DND-41 (cell line): Measurements from ENCODE around the gene TMEM270.

Experiments used
- EZH2 ChIP-seq: IDR thresholded peaks from 3 replicates; pipeline ENCODE4 v1.6.1; 2012; ENCODE audit warnings: borderline replicate concordance, low read depth, mild to moderate bottlenecking, moderate library complexity, low read length, inconsistent platforms; ENCODE audit not compliant: severe bottlenecking
- TF ChIP-seq, protein P1 (sequence below): IDR thresholded peaks from 2 replicates; pipeline ENCODE4 v1.5.1; 2012; ENCODE audit warnings: borderline replicate concordance, low read length, moderate library complexity, mild to moderate bottlenecking; ENCODE audit not compliant: poor library complexity, severe bottlenecking; ENCODE audit errors: extremely low read depth

DNA sequence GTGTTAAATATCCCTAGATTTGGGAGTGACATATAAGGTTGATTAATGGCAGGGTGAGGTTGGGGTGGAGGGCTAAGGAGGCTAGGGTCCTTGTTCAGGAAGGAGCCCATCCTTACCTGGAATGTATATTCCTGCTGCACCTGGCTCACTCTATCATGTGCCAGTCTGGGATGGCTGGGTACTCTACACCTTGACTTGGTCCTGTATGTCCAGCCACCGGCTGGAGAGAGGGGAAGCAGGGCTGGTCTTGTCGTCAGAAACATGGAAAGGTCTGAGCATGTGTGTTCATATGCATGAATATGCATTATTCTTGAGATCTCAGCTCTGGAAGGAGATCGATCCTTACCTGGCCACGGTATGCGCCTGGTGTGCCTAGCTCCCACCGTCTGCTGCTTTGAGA, 33.2 kb downstream of the TMEM270 start:
- TF ChIP-seq, protein P1, sequence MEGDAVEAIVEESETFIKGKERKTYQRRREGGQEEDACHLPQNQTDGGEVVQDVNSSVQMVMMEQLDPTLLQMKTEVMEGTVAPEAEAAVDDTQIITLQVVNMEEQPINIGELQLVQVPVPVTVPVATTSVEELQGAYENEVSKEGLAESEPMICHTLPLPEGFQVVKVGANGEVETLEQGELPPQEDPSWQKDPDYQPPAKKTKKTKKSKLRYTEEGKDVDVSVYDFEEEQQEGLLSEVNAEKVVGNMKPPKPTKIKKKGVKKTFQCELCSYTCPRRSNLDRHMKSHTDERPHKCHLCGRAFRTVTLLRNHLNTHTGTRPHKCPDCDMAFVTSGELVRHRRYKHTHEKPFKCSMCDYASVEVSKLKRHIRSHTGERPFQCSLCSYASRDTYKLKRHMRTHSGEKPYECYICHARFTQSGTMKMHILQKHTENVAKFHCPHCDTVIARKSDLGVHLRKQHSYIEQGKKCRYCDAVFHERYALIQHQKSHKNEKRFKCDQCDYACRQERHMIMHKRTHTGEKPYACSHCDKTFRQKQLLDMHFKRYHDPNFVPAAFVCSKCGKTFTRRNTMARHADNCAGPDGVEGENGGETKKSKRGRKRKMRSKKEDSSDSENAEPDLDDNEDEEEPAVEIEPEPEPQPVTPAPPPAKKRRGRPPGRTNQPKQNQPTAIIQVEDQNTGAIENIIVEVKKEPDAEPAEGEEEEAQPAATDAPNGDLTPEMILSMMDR: no peak
- no peak for TF ChIP-seq EZH2
